Measurements from ENCODE around the gene RGL1.

- TF ChIP-seq POLR2A (IDR thresholded peaks at IDR 0.05) (no peak), EP300 (IDR thresholded peaks at IDR 0.05) (no peak), POLR2AphosphoS5 (IDR thresholded peaks at IDR 0.05) (no peak)
- TF ChIP-seq, protein P1, sequence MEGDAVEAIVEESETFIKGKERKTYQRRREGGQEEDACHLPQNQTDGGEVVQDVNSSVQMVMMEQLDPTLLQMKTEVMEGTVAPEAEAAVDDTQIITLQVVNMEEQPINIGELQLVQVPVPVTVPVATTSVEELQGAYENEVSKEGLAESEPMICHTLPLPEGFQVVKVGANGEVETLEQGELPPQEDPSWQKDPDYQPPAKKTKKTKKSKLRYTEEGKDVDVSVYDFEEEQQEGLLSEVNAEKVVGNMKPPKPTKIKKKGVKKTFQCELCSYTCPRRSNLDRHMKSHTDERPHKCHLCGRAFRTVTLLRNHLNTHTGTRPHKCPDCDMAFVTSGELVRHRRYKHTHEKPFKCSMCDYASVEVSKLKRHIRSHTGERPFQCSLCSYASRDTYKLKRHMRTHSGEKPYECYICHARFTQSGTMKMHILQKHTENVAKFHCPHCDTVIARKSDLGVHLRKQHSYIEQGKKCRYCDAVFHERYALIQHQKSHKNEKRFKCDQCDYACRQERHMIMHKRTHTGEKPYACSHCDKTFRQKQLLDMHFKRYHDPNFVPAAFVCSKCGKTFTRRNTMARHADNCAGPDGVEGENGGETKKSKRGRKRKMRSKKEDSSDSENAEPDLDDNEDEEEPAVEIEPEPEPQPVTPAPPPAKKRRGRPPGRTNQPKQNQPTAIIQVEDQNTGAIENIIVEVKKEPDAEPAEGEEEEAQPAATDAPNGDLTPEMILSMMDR (IDR thresholded peaks at IDR 0.05) = no peak
These were observed 128.7 kb downstream of the RGL1 start for GRCh38 chr1:183933528-183934179.
